Smooth muscle cell (in vitro differentiated cells): Measurements from ENCODE around the gene IQCE. TPM values are rescaled to one million over a fixed set of nuclear protein-coding genes. Genes with fewer than 3 reads are reported as not detected.

Experiments used
- DNase-seq: peaks from one replicate; lab custom pipeline; 2025; ENCODE audit not compliant: unreplicated experiment; lab: John Stamatoyannopoulos, UW
- H2AFZ ChIP-seq: fragments of 200-600 bp; sonication (generic); 2 replicates; pipeline ENCODE4 v1.6.0; 2016; ENCODE audit warnings: antibody characterized with exemption, low read depth, mild to moderate bottlenecking
- H3F3A ChIP-seq: fragments of 200-600 bp; sonication (generic); 2 replicates; pipeline ENCODE4 v1.6.0; 2017; ENCODE audit warnings: antibody characterized with exemption, low read depth
- H3K27ac ChIP-seq: fragments of 200-600 bp; sonication (generic); 2 replicates; pipeline ENCODE4 v1.5.1; 2016; ENCODE audit warnings: low read depth, mild to moderate bottlenecking
- H3K27me3 ChIP-seq: fragments of 200-600 bp; sonication (generic); 2 replicates; pipeline ENCODE4 v1.6.1; 2016; ENCODE audit warnings: low read depth, mild to moderate bottlenecking
- H3K36me3 ChIP-seq: fragments of 200-600 bp; sonication (generic); 2 replicates; pipeline ENCODE4 v1.5.1; 2016; ENCODE audit warnings: low read depth
- H3K4me1 ChIP-seq: fragments of 200-600 bp; sonication (generic); 2 replicates; pipeline ENCODE4 v1.5.1; 2016; ENCODE audit warnings: low read depth
- H3K4me2 ChIP-seq: fragments of 200-600 bp; sonication (generic); 2 replicates; pipeline ENCODE4 v1.6.0; 2016; ENCODE audit warnings: mild to moderate bottlenecking
- H3K4me3 ChIP-seq: fragments of 200-600 bp; sonication (generic); 2 replicates; pipeline ENCODE4 v1.5.1; 2016; ENCODE audit warnings: mild to moderate bottlenecking
- H3K79me2 ChIP-seq: fragments of 200-600 bp; sonication (generic); 2 replicates; pipeline ENCODE4 v1.6.0; 2016; ENCODE audit warnings: low read depth, mild to moderate bottlenecking
- H3K9ac ChIP-seq: fragments of 200-600 bp; sonication (generic); 2 replicates; pipeline ENCODE4 v1.6.0; 2016; ENCODE audit warnings: low read depth
- H3K9me3 ChIP-seq: fragments of 200-600 bp; sonication (generic); replicated peaks from 2 replicates; pipeline ENCODE4 v1.5.1; 2016; ENCODE audit warnings: low read depth
- H4K20me1 ChIP-seq: fragments of 200-600 bp; sonication (generic); 2 replicates; pipeline ENCODE4 v1.6.0; 2016; ENCODE audit warnings: low read depth
- CTCF ChIP-seq: fragments of 200-600 bp; sonication (generic); IDR thresholded peaks from 2 replicates; pipeline ENCODE4 v1.5.1; 2017; ENCODE audit warnings: borderline replicate concordance, mild to moderate bottlenecking, antibody characterized with exemption; ENCODE audit not compliant: insufficient read depth, poor library complexity, severe bottlenecking
- WGBS: methylation state at CpG from one replicate; pipeline ENCODE4 v1.1.7; 2016; ENCODE audit warnings: low lambda C conversion rate; 5-methylcytosine and 5-hydroxymethylcytosine counted together
- polyA plus RNA-seq: library from polyadenylated mRNA; unstranded; fragments of >200 nt; fragmentation: Nextera tagmentation; extraction: Ambion mirVana; gene quantifications from 2 replicates; pipeline ENCODE4 v1.2.1, GENCODE V29; 2016
- total RNA-seq: library from RNA; depleted of rRNA; stranded (reverse); fragments of >200 nt; gene quantifications from 2 replicates; pipeline ENCODE4 v1.2.3, GENCODE V29; 2014

IQCE gene
- total and polyA plus RNA-seq, 2 experiments from 2014 or later = 5.8 to 12.7 TPM

- H3F3A ChIP-seq = peaks cover 7% of the 10 kb centered on the region
- H3K4me2 ChIP-seq = no peak overlapping the region
- no peaks in the 10 kb centered on the region for H3K27me3 ChIP-seq
- no peak overlapping the region for H2AFZ ChIP-seq
- no peaks in the 10 kb centered on the region for H3K9me3 ChIP-seq
- H3K79me2 ChIP-seq = no peaks in the 10 kb centered on the region
- no peak overlapping the region for H3K27ac ChIP-seq
- WGBS = 97% methylated on average over 8 of the region's 19 CpGs
- no peak for DNase-seq
- H3K9ac ChIP-seq = no peak overlapping the region
- H3K4me1 ChIP-seq = no peaks in the 10 kb centered on the region
- no peaks in the 10 kb centered on the region for H3K36me3 ChIP-seq
- no peak overlapping the region for H3K4me3 ChIP-seq
- no peak for TF ChIP-seq CTCF
- no peaks in the 10 kb centered on the region for H4K20me1 ChIP-seq
These were observed 18.1 kb upstream of the IQCE start for GRCh38 chr7:2540641-2541051.

GRCh38 chr7:2541291-2542010, 17.3 kb upstream of the IQCE start:
- H3K79me2 ChIP-seq = no peaks in the 10 kb centered on the region

GRCh38 chr7:2542011-2542915, 16.5 kb upstream of the IQCE start:
- Histone ChIP-seq H3K9me3 (no peaks in the 10 kb centered on the region), H4K20me1 (no peaks in the 10 kb centered on the region), H3F3A (peaks cover 7% of the 10 kb centered on the region), H3K27ac (no peak overlapping the region), H3K36me3 (no peaks in the 10 kb centered on the region), H3K4me1 (no peaks in the 10 kb centered on the region), H3K9ac (no peak overlapping the region), H3K4me3 (no peak overlapping the region), H2AFZ (no peak overlapping the region), H3K79me2 (no peaks in the 10 kb centered on the region), H3K4me2 (no peak overlapping the region), H3K27me3 (no peaks in the 10 kb centered on the region)
- 98% methylated on average over 25 of the region's 25 CpGs for WGBS
- TF ChIP-seq CTCF = no peak
- DNase-seq = no peak

More at GRCh38 chr7:2541291-2542010, 17.3 kb upstream of the IQCE start:
- H3K9me3 ChIP-seq = no peaks in the 10 kb centered on the region
- no peaks in the 10 kb centered on the region for H3K4me1 ChIP-seq
- no peak overlapping the region for H3K4me2 ChIP-seq
- no peak overlapping the region for H3K9ac ChIP-seq
- H3K27ac ChIP-seq = no peak overlapping the region
- no peaks in the 10 kb centered on the region for H3K36me3 ChIP-seq
- 96% methylated on average over 30 of the region's 40 CpGs for WGBS
- H4K20me1 ChIP-seq = no peaks in the 10 kb centered on the region
- TF ChIP-seq CTCF = no peak
- H3K27me3 ChIP-seq = no peaks in the 10 kb centered on the region
- no peak overlapping the region for H2AFZ ChIP-seq
- no peak for DNase-seq
- H3F3A ChIP-seq = peaks cover 7% of the 10 kb centered on the region
- no peak overlapping the region for H3K4me3 ChIP-seq
